DOHH2 (cell line): Measurements from ENCODE around the gene UPK1A.
A peak's percentile ranks its signal among the peaks of the same experiment; 100 is the strongest.

Source experiments
- H3F3A ChIP-seq: fragments of 200-600 bp; sonication (generic), shearing (Covaris generic); 2 replicates; pipeline ENCODE4 v1.6.0; 2016; ENCODE audit warnings: antibody characterized with exemption, mild to moderate bottlenecking; ENCODE audit not compliant: control insufficient read depth, insufficient read depth
- H3K27ac ChIP-seq: fragments of 200-600 bp; sonication (generic); 2 replicates; pipeline ENCODE4 v1.5.1; 2014; ENCODE audit warnings: low read depth, mild to moderate bottlenecking, low read length, moderate library complexity
- H3K27me3 ChIP-seq: fragments of 200-600 bp; sonication (generic); 2 replicates; pipeline ENCODE4 v1.6.1; 2014; ENCODE audit warnings: mild to moderate bottlenecking, low read length, mixed read lengths; ENCODE audit not compliant: control insufficient read depth
- H3K36me3 ChIP-seq: fragments of 200-600 bp; sonication (generic); 2 replicates; pipeline ENCODE4 v1.6.1; 2014; ENCODE audit warnings: mild to moderate bottlenecking, low read length, moderate library complexity, mixed read lengths; ENCODE audit not compliant: control insufficient read depth
- H3K4me1 ChIP-seq: fragments of 200-600 bp; sonication (generic); 2 replicates; pipeline ENCODE4 v1.6.1; 2014; ENCODE audit warnings: mild to moderate bottlenecking, low read length, mixed read lengths; ENCODE audit not compliant: control insufficient read depth
- H3K4me2 ChIP-seq: fragments of 200-600 bp; sonication (generic); 2 replicates; pipeline ENCODE4 v1.6.0; 2014; ENCODE audit warnings: mild to moderate bottlenecking, low read length, moderate library complexity
- H3K4me3 ChIP-seq: fragments of 200-600 bp; sonication (generic); 2 replicates; pipeline ENCODE4 v1.5.1; 2014; ENCODE audit warnings: mild to moderate bottlenecking, low read length, mixed read lengths
- H3K79me2 ChIP-seq: fragments of 200-600 bp; sonication (generic); 2 replicates; pipeline ENCODE4 v1.6.1; 2014; ENCODE audit warnings: mild to moderate bottlenecking, low read length, mixed read lengths; ENCODE audit not compliant: control insufficient read depth
- H3K9me2 ChIP-seq: fragments of 200-600 bp; sonication (generic); replicated peaks from 2 replicates; pipeline ENCODE4 v1.6.1; 2014; ENCODE audit warnings: mild to moderate bottlenecking, low read length, mixed read lengths; ENCODE audit not compliant: control insufficient read depth
- H3K9me3 ChIP-seq: fragments of 200-600 bp; sonication (generic); 2 replicates; pipeline ENCODE4 v1.6.1; 2014; ENCODE audit warnings: antibody characterized with exemption, low read length, mixed read lengths; ENCODE audit not compliant: control insufficient read depth, insufficient read depth
- H4K20me1 ChIP-seq: fragments of 200-600 bp; sonication (generic); 2 replicates; pipeline ENCODE4 v1.6.0; 2014; ENCODE audit warnings: low read depth, mild to moderate bottlenecking, antibody characterized with exemption, low read length, moderate library complexity; ENCODE audit not compliant: control insufficient read depth, insufficient read depth
- CTCF ChIP-seq: fragments of 200-600 bp; sonication (generic); IDR thresholded peaks from one replicate; pipeline ENCODE4 v1.5.1; 2014; ENCODE audit warnings: antibody characterized with exemption, mild to moderate bottlenecking, low read depth, low read length; ENCODE audit not compliant: poor library complexity, severe bottlenecking
- EZH2phosphoT487 ChIP-seq: fragments of 200-600 bp; sonication (generic); IDR thresholded peaks from 2 replicates; pipeline ENCODE4 v1.6.1; 2017; ENCODE audit warnings: borderline replicate concordance, mild to moderate bottlenecking, antibody characterized with exemption, low read length, moderate library complexity, mixed read lengths

Gene UPK1A

DNA sequence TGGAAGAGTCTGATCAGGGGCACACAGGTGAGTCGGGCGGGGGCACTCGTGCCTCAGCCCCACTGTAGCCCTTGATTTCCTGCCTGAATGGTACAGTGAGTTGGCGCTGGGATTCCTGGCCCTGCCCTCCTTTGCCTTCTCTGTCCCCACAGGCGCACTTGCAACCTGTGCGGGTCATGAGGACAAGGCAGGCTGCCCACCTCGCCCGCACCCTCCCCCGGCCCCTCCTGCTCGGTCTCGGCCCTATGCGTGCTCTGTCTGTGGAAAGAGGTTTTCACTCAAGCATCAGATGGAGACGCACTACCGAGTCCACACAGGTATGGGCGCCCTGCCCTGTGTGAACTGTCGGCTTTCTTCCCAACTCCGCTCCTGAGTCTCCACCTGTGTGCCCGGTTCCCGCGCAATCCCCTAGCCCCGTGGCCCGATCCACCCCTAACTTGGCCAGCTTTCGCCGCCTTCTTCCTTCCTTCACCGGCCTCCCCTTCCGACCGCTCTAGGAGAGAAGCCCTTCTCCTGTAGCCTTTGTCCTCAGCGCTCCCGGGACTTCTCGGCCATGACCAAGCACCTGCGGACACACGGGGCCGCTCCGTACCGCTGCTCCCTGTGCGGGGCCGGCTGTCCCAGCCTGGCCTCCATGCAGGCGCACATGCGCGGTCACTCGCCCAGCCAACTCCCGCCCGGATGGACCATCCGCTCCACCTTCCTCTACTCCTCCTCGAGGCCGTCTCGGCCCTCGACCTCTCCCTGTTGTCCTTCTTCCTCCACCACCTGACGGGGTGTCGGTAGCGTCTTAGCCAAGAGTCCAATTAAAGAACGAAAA lies 49.9 kb downstream of the UPK1A start:
- Histone ChIP-seq H3K27ac (peak overlapping the region; percentile 9; the same call in 1 of the 2 replicates), H3K27me3 (peaks cover 7% of the 10 kb centered on the region), H3K79me2 (peaks cover 34% of the 10 kb centered on the region), H4K20me1 (peaks cover 10% of the 10 kb centered on the region; the same call in 1 of the 2 replicates), H3K9me2 (no peaks in the 10 kb centered on the region), H3F3A (no peaks in the 10 kb centered on the region), H3K4me3 (peak overlapping the region; percentile 89), H3K9me3 (no peaks in the 10 kb centered on the region), H3K36me3 (peaks cover 15% of the 10 kb centered on the region), H3K4me2 (peak overlapping the region; percentile 77), H3K4me1 (peaks cover 39% of the 10 kb centered on the region)
- TF ChIP-seq CTCF (no peak), EZH2phosphoT487 (no peak)

DNA sequence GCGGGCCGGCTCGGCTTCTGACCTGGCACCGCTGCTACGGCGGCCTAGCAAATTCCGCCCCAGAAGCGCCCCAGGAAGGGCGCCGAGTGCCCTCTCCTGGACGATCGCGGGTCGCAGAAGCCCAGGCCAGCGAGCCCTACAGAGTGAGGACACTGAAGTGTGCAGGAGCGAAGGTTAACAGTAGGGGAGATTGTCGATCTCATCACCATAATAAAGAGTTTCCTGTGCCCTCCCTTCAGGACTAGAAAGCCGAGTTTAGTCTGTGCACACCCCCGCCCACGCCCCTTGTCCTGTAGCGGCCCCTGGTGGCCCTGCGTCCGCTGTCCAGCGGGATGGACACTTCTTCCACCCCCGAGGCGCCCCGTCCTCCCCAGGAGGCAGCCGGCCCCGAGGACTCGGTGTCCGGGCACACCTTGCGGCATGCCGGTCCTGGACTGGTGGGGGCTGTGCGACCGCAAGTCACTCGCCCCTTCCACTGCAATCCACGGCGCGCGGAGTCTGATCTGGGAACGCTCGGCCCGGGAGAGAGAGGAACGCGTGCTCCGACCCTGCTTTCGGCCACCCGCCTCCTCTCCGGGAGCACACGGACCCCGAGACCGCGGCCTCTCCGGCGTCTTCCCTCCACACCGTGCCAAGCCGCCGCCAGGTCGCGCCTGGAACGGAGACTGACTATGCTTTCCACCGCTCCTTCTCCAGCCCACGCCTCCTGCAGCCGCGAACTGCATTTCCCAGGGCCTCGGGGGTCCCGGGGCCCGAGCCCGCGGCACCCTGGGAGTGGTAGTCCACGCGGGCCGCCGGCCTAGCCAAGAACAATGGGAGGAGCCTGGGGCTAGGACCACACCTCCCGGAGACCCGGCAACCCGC lies 50.7 kb downstream of the UPK1A start:
- Histone ChIP-seq H3K27ac (peak overlapping the region; percentile 9; the same call in 1 of the 2 replicates), H3K4me1 (peaks cover 35% of the 10 kb centered on the region), H3K36me3 (peaks cover 21% of the 10 kb centered on the region), H3K4me2 (peak overlapping the region; percentile 77), H3K9me3 (no peaks in the 10 kb centered on the region), H3F3A (no peaks in the 10 kb centered on the region), H4K20me1 (peaks cover 10% of the 10 kb centered on the region; the same call in 1 of the 2 replicates), H3K4me3 (peak overlapping the region; percentile 89), H3K9me2 (no peaks in the 10 kb centered on the region), H3K79me2 (peaks cover 40% of the 10 kb centered on the region), H3K27me3 (peaks cover 2% of the 10 kb centered on the region; the same call in 1 of the 2 replicates)
- no peak for TF ChIP-seq EZH2phosphoT487
- peak; percentile 99 for TF ChIP-seq CTCF

DNA sequence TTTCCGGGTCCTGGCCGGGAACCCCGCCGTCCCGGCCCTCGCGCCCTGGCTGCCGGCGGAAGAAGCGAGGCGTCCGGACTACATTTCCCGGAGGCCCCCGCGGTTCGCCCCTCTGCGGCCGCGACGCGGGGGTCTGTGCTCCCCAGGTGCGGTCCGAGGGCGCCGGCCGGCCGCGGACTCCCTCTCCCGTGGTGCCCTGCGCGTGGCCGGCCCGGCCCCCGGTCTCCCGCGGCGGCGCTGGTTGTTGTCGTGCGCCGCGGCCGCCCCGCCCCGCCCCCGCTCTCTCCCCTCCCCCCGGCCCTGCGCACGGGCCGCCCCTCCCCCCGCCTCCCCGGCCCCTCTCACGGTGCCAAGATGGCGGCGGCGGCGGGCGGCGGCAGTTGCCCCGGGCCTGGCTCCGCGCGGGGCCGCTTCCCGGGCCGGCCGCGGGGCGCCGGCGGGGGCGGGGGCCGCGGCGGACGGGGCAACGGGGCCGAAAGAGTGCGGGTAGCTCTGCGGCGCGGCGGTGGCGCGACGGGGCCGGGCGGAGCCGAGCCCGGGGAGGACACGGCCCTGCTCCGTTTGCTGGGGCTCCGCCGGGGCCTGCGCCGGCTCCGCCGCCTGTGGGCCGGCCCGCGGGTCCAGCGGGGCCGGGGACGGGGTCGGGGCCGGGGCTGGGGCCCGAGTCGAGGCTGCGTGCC lies 51.5 kb downstream of the UPK1A start, which contains the start of gene KMT2B:
KMT2B (plus strand) TSS at position 339 of the 680 bp plus-strand sequence; CDS start at position 355, 16 bp downstream.
- peaks cover 28% of the 10 kb centered on the region for H3K36me3 ChIP-seq
- no peaks in the 10 kb centered on the region for H3K9me3 ChIP-seq
- H4K20me1 ChIP-seq: peaks cover 10% of the 10 kb centered on the region; the same call in 1 of the 2 replicates
- no peak for TF ChIP-seq CTCF
- peak within 1 kb of the TSS; percentile 90 for H3K4me2 ChIP-seq
- no peaks in the 10 kb centered on the region for H3K9me2 ChIP-seq
- no peaks in the 10 kb centered on the region for H3K27me3 ChIP-seq
- H3F3A ChIP-seq: no peaks in the 10 kb centered on the region
- peaks cover 28% of the 10 kb centered on the region for H3K4me1 ChIP-seq
- H3K4me3 ChIP-seq: peak within 1 kb of the TSS; percentile 98
- H3K27ac ChIP-seq: peak within 1 kb of the TSS; percentile 48; the same call in 1 of the 2 replicates
- peaks cover 43% of the 10 kb centered on the region for H3K79me2 ChIP-seq
